A549 (cell line): Measurements from ENCODE around the gene ZNF205. TPM values are rescaled to one million over a fixed set of nuclear protein-coding genes. Genes with fewer than 3 reads are reported as not detected.
A peak's percentile ranks its signal among the peaks of the same experiment; 100 is the strongest.

Experiments used
- ATAC-seq, 2 experiments: fragments of 200-7000 bp in 1 of 2; fragments of >200 bp in 1 of 2; cut with Nextera tagmentation in 1 of 2; cut with Tn5 transposase in 1 of 2; 3 replicates each; pipeline versions ENCODE4 v1.8.0 to v1.9.1; 2018 to 2020; ENCODE audit warnings: mild to moderate bottlenecking in 1 of 2, moderate library complexity in 1 of 2
- CTCF ChIA-PET: fragments of 300-600 bp; sonication (Branson Sonifier 250); formaldehyde crosslinking; extraction: SDS; loops from one replicate; lab custom pipeline; 2021; ENCODE audit warnings: antibody characterized with exemption, inconsistent platforms; lab: Yijun Ruan, JAX
- POLR2A ChIA-PET: fragments of 350-600 bp; formaldehyde crosslinking; extraction: SDS; loops from one replicate; lab custom pipeline; 2021; ENCODE audit warnings: antibody characterized with exemption, inconsistent platforms; lab: Yijun Ruan, JAX
- DNase-seq, 2 experiments: peaks; one replicate each; pipeline versions ENCODE4 v3.0.0 to v3.0.0-alpha.2; 2011 to 2016; ENCODE audit warnings: low read depth in 1 of 2, low spot score in 1 of 2
- FAIRE-seq: peaks from 2 replicates; lab custom pipeline; 2011; peaks lifted over from hg19 to GRCh38; lab: Jason Lieb, UNC
- H3K27ac ChIP-seq, 2 experiments: fragments of >200 bp; sonication (Bioruptor Twin); formaldehyde crosslinking; 3 replicates each; pipeline ENCODE4 v1.5.1; 2016 to 2017
- H3K4me1 ChIP-seq: fragments of >200 bp; sonication (Bioruptor Twin); formaldehyde crosslinking; 3 replicates; pipeline ENCODE4 v1.6.1; 2016
- H3K4me2 ChIP-seq: fragments of >200 bp; sonication (Bioruptor Twin); formaldehyde crosslinking; 3 replicates; pipeline ENCODE4 v1.6.1; 2016
- H3K4me3 ChIP-seq: fragments of >200 bp; sonication (Bioruptor Twin); formaldehyde crosslinking; 3 replicates; pipeline ENCODE4 v1.5.1; 2016
- H3K9me3 ChIP-seq: fragments of >200 bp; sonication (Bioruptor Twin); formaldehyde crosslinking; 3 replicates; pipeline ENCODE4 v1.6.1; 2016
- CEBPB ChIP-seq, 2 experiments: fragments of >200 bp in 1 of 2; sonication (Bioruptor Twin) in 1 of 2; formaldehyde crosslinking in 1 of 2; IDR thresholded peaks; 2 replicates each; pipeline ENCODE4 v1.6.1; 2012 to 2016
- E2F6 ChIP-seq: IDR thresholded peaks from 2 replicates; pipeline ENCODE4 v1.6.1; 2012; ENCODE audit warnings: low read depth, borderline replicate concordance
- FOSL2 ChIP-seq, 2 experiments: fragments of 450-650 bp in 1 of 2; fragments of >200 bp in 1 of 2; sonication (Bioruptor Twin) in 1 of 2; formaldehyde crosslinking; IDR thresholded peaks; 2 replicates each; pipeline versions ENCODE4 v1.5.0 to v1.6.1; 2016 to 2020; ENCODE audit warnings: mild to moderate bottlenecking in 1 of 2, moderate library complexity in 1 of 2
- GATA3 ChIP-seq: IDR thresholded peaks from 2 replicates; pipeline ENCODE4 v1.6.1; 2012; ENCODE audit warnings: borderline replicate concordance
- HDAC2 ChIP-seq: fragments of 200-600 bp; sonication (generic); IDR thresholded peaks from 2 replicates; pipeline ENCODE4 v1.6.1; 2016
- HMGXB4 ChIP-seq: fragments of 250-450 bp; sonication (Bioruptor Pico); IDR thresholded peaks from 2 replicates; pipeline ENCODE4 v1.5.0; 2021; ENCODE audit warnings: mild to moderate bottlenecking, moderate library complexity, borderline replicate concordance
- HOXA7 ChIP-seq: fragments of 250-450 bp; sonication (Bioruptor Pico); IDR thresholded peaks from 2 replicates; pipeline ENCODE4 v1.5.0; 2020; ENCODE audit warnings: mild to moderate bottlenecking, moderate library complexity
- JUN ChIP-seq, 2 experiments: fragments of >200 bp; sonication (Bioruptor Twin); formaldehyde crosslinking; IDR thresholded peaks; 2 replicates in 1 of 2; 3 replicates in 1 of 2; pipeline ENCODE4 v1.6.1; 2016 to 2017
- KDM5A ChIP-seq: fragments of 200-600 bp; sonication (generic); IDR thresholded peaks from 2 replicates; pipeline ENCODE4 v1.6.1; 2016; ENCODE audit warnings: antibody characterized with exemption, mild to moderate bottlenecking
- MAX ChIP-seq: IDR thresholded peaks from 2 replicates; pipeline ENCODE4 v1.6.1; 2012
- MYC ChIP-seq: IDR thresholded peaks from 2 replicates; pipeline ENCODE4 v1.6.1; 2012; ENCODE audit warnings: mild to moderate bottlenecking, inconsistent platforms, low read length, improper control_type of control experiment, borderline replicate concordance
- NFE2L2 ChIP-seq: fragments of 150-350 bp; conservative IDR thresholded peaks from 2 replicates; pipeline ENCODE4 v1.6.1; 2014; ENCODE audit warnings: low read length
- PHF8 ChIP-seq: fragments of 200-600 bp; sonication (generic); IDR thresholded peaks from 2 replicates; pipeline ENCODE4 v1.6.1; 2016; ENCODE audit warnings: low read depth, mild to moderate bottlenecking, antibody characterized with exemption, moderate library complexity, borderline replicate concordance
- RNF2 ChIP-seq: fragments of 200-600 bp; sonication (generic); IDR thresholded peaks from 2 replicates; pipeline ENCODE4 v1.6.1; 2016; ENCODE audit warnings: low read depth, mild to moderate bottlenecking, antibody characterized with exemption, moderate library complexity, borderline replicate concordance
- SMC3 ChIP-seq: fragments of >200 bp; sonication (Bioruptor Twin); formaldehyde crosslinking; IDR thresholded peaks from 3 replicates; pipeline ENCODE4 v1.6.1; 2018; ENCODE audit warnings: inconsistent platforms
- SREBF2 ChIP-seq: fragments of 450-650 bp; IDR thresholded peaks from 2 replicates; pipeline ENCODE4 v1.6.1; 2014; ENCODE audit warnings: mild to moderate bottlenecking, moderate library complexity
- TP53 ChIP-seq: fragments of 250-450 bp; sonication (Bioruptor Pico); IDR thresholded peaks from 2 replicates; pipeline ENCODE4 v1.5.0; 2021; ENCODE audit warnings: mild to moderate bottlenecking, moderate library complexity
- ZFP36 ChIP-seq: fragments of 450-650 bp; IDR thresholded peaks from 2 replicates; pipeline ENCODE4 v1.6.1; 2014; ENCODE audit warnings: borderline replicate concordance; ENCODE audit not compliant: partially characterized antibody
- WGBS: methylation state at CpG from one replicate; pipeline ENCODE4 v1.1.6; 2017; ENCODE audit errors: missing lambda C conversion rate; 5-methylcytosine and 5-hydroxymethylcytosine counted together
- polyA plus RNA-seq, 4 experiments: library from polyadenylated mRNA; depleted of rRNA in 3 of 4; stranded (reverse); fragments of >200 nt; fragmentation: RNase III in 1 of 4; extraction: RNeasy Plus Mini Kit Qiagen cat#74134 plus additional on column Dnase treatment in 1 of 4; gene quantifications; 2 replicates in 3 of 4; 3 replicates in 1 of 4; pipeline ENCODE4 v1.2.3, GENCODE V29; 2011 to 2017

The ZNF205 gene
- polyA plus RNA-seq, 2 of the 4 experiments (the other 2 are of a cell fraction) = 4.3 to 9.6 TPM

- H3K4me2 ChIP-seq = peak overlapping the region; percentile 100
- WGBS = 3% methylated on average over 36 of the region's 59 CpGs
- POLR2A ChIA-PET = interaction anchor here (0.9 to 5.8 kb wide), 7 partner anchors 8 to 129 kb away, joined by 4 to 43 read pairs (median 7); partner anchors contain the start of genes ZNF213 and ZNF263
- CTCF ChIA-PET = interaction anchor here (0.6 to 4.7 kb wide), 8 partner anchors 11 to 126 kb away, joined by 3 to 36 read pairs (median 7); no protein-coding TSS in a partner anchor
- H3K27ac ChIP-seq = peak overlapping the region; percentile 89 to 96
- TF ChIP-seq MYC (peak; percentile 52; the same call in 1 of the 2 replicates), HMGXB4 (CRISPR knock-in tag) (peak; percentile 29; the same call in 1 of the 2 replicates), NFE2L2 (no peak), GATA3 (0 out of 2 replicates have a peak, but pooled peaks have one; percentile 4), TP53 (0 out of 2 replicates have a peak, but pooled peaks have one; percentile 1), KDM5A (no peak), HOXA7 (CRISPR knock-in tag) (no peak), FOSL2 (IDR thresholded peaks at IDR 0.05) (no peak), FOSL2 (CRISPR knock-in tag; IDR thresholded peaks at IDR 0.05) (0 out of 2 replicates have a peak, but pooled peaks have one; percentile 12), RNF2 (0 out of 2 replicates have a peak, but pooled peaks have one; percentile 17), CEBPB (IDR thresholded peaks at IDR 0.05) (peak in 1 of 2 experiments; percentile 49; a peak in 1 of 4 replicates), HDAC2 (no peak), MAX (peak; percentile 76), ZFP36 (no peak), SMC3 (peak; percentile 20; the same call in 1 of the 3 replicates), JUN (IDR thresholded peaks at IDR 0.05) (0 out of 5 replicates have a peak, but pooled peaks have one; percentile 37 to 40), PHF8 (no peak), SREBF2 (peak; percentile 83), E2F6 (peak; percentile 51; the same call in 1 of the 2 replicates)
- no peaks in the 10 kb centered on the region for H3K9me3 ChIP-seq
- FAIRE-seq = no peak
- peak; percentile 46 to 60 for ATAC-seq
- peak; percentile 81 to 98 for DNase-seq
- H3K4me1 ChIP-seq = no peaks in the 10 kb centered on the region
- peak overlapping the region; percentile 95 for H3K4me3 ChIP-seq
Observed at GRCh38 chr16:3157229-3158025, 45.0 kb downstream of the ZNF205 start.

GRCh38 chr16:3158026-3158509 lies 45.7 kb downstream of the ZNF205 start:
- TF ChIP-seq RNF2 (0 out of 2 replicates have a peak, but pooled peaks have one; percentile 10), NFE2L2 (no peak)
- no peak for FAIRE-seq
- peak overlapping the region; percentile 95 for H3K4me3 ChIP-seq
- no peaks in the 10 kb centered on the region for H3K9me3 ChIP-seq
- 2% methylated on average over 27 of the region's 27 CpGs for WGBS
- H3K4me2 ChIP-seq = peak overlapping the region; percentile 100
- POLR2A ChIA-PET = interaction anchor here (0.9 to 5.8 kb wide), 11 partner anchors 9 to 130 kb away, joined by 4 to 43 read pairs (median 5); partner anchors contain the start of genes ZNF213 and ZNF263
- H3K4me1 ChIP-seq = no peaks in the 10 kb centered on the region
- DNase-seq = no peak
- CTCF ChIA-PET = interaction anchor here (0.6 to 4.7 kb wide), 9 partner anchors 10 to 127 kb away, joined by 3 to 36 read pairs (median 7); no protein-coding TSS in a partner anchor
- peak; percentile 29 to 35 for ATAC-seq
- H3K27ac ChIP-seq = peak overlapping the region; percentile 89 to 96
